ENCODE data around the gene ZFYVE21.

Gene ZFYVE21

GRCh38 chr14:103692871-103693270, 22.7 kb upstream of the ZFYVE21 start:
- no peak for DNase-seq

GRCh38 chr14:103693515-103693914, 22.1 kb upstream of the ZFYVE21 start:
- DNase-seq = no peak

- DNase-seq = no peak
These were observed 21.0 kb upstream of the ZFYVE21 start for GRCh38 chr14:103694572-103695026.

GRCh38 chr14:103695296-103696069, 20.1 kb upstream of the ZFYVE21 start:
- DNase-seq = no peak

- no peak for DNase-seq
These were observed 19.6 kb upstream of the ZFYVE21 start for GRCh38 chr14:103696070-103696402.

GRCh38 chr14:103696466-103697071, 19.0 kb upstream of the ZFYVE21 start:
- no peak for DNase-seq

- DNase-seq = no peak
These were observed 18.4 kb upstream of the ZFYVE21 start for GRCh38 chr14:103697206-103697602.

- DNase-seq = no peak
These were observed 17.8 kb upstream of the ZFYVE21 start for GRCh38 chr14:103697603-103698379.

GRCh38 chr14:103698380-103699260, 17.0 kb upstream of the ZFYVE21 start:
- DNase-seq = no peak

- DNase-seq = no peak
These were observed 16.3 kb upstream of the ZFYVE21 start for GRCh38 chr14:103699261-103699661.

GRCh38 chr14:103699901-103700752, 15.5 kb upstream of the ZFYVE21 start:
- no peak for DNase-seq

GRCh38 chr14:103700753-103701490, 14.7 kb upstream of the ZFYVE21 start:
- DNase-seq = no peak

- DNase-seq = no peak
These were observed 13.5 kb upstream of the ZFYVE21 start for GRCh38 chr14:103702095-103702494.

- no peak for DNase-seq
These were observed 12.8 kb upstream of the ZFYVE21 start for GRCh38 chr14:103702497-103703432.

GRCh38 chr14:103703433-103704385, 11.9 kb upstream of the ZFYVE21 start:
- DNase-seq = no peak

- no peak for DNase-seq
These were observed 10.9 kb upstream of the ZFYVE21 start for GRCh38 chr14:103704708-103705107.

- DNase-seq = no peak
These were observed 10.5 kb upstream of the ZFYVE21 start for GRCh38 chr14:103705118-103705503.

GRCh38 chr14:103705504-103706284, 9.9 kb upstream of the ZFYVE21 start:
- no peak for DNase-seq

Data from activated T-cell treated with anti-CD3 and anti-CD28 coated beads, Interleukin-2, amount 50 U/mL, for 1 hour (primary cell).